ENCODE measurements around the gene LDHAL6A. TPM values are rescaled to one million over a fixed set of nuclear protein-coding genes. Genes with fewer than 3 reads are reported as not detected.

The LDHAL6A gene
- total and polyA plus RNA-seq, 2 donors from 2014 or later = 0.47 TPM; not detected in 1

- H3K36me3 ChIP-seq (ENCODE audit: control insufficient read depth in 2 of 3, insufficient read depth in 3 of 3, low read length in 3 of 3) = peaks cover 0 to 4% (median 2%) of the 10 kb centered on the region in 3 donors
- FAIRE-seq (no peak), DNase-seq (no peak)
- intact Hi-C loops (cut with DNase I) = no loop called here
- H3K4me1 ChIP-seq (ENCODE audit: control insufficient read depth in 2 of 3, insufficient read depth in 2 of 3, low read depth in 1 of 3, low read length in 3 of 3) = peaks cover 0 to 4% (median 0%) of the 10 kb centered on the region in 3 donors
- no peak overlapping the region for H3K27ac ChIP-seq (ENCODE audit: low read depth in 2 of 2, low read length in 2 of 2)
- H3K4me3 ChIP-seq (ENCODE audit: low read length in 3 of 3) = no peak overlapping the region
- H3K9me3 ChIP-seq (ENCODE audit: control insufficient read depth in 2 of 3, insufficient read depth in 1 of 3, low read length in 3 of 3) = no peaks in the 10 kb centered on the region
- no peak for TF ChIP-seq CTCF (IDR thresholded peaks at IDR 0.05; ENCODE audit: borderline replicate concordance, extremely low read depth, insufficient read depth)
- no peak overlapping the region for H3K9ac ChIP-seq (ENCODE audit: low read length in 3 of 3)
- no peaks in the 10 kb centered on the region for H3K27me3 ChIP-seq (ENCODE audit: control insufficient read depth, insufficient read depth, low read length)
Measured at GRCh38 chr11:18522388-18522787, 66.7 kb downstream of the LDHAL6A start.

DNA sequence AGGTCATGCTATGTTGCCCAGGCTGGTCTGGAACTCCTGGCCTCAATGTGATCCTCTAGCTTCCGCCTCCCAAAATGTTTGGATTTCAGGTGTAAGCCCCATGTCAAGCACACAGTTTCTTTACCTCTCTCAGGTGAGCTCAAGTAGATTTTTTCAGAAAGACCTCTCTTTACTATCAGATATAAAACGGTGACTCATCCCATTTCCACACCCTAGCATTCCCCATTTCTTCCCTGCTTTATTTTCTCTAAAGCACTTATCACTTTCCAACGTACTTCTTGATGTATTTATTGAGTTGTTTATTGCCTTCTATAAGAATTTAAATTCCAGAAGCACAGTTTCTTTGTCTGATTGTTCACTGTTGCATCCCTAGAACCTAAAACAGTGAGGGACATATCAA lies 67.4 kb downstream of the LDHAL6A start:
- Histone ChIP-seq H3K4me1 (ENCODE audit: control insufficient read depth in 2 of 3, insufficient read depth in 2 of 3, low read depth in 1 of 3, low read length in 3 of 3) (peaks cover 0 to 9% (median 0%) of the 10 kb centered on the region in 3 donors), H3K27me3 (ENCODE audit: control insufficient read depth, insufficient read depth, low read length) (no peaks in the 10 kb centered on the region), H3K36me3 (ENCODE audit: control insufficient read depth in 2 of 3, insufficient read depth in 3 of 3, low read length in 3 of 3) (peaks cover 0 to 2% (median 0%) of the 10 kb centered on the region in 3 donors), H3K27ac (ENCODE audit: low read depth in 2 of 2, low read length in 2 of 2) (no peak overlapping the region), H3K4me3 (ENCODE audit: low read length in 3 of 3) (no peak overlapping the region), H3K9ac (ENCODE audit: low read length in 3 of 3) (no peak overlapping the region), H3K9me3 (ENCODE audit: control insufficient read depth in 2 of 3, insufficient read depth in 1 of 3, low read length in 3 of 3) (no peaks in the 10 kb centered on the region)
- DNase-seq (no peak), FAIRE-seq (no peak)
- TF ChIP-seq CTCF (IDR thresholded peaks at IDR 0.05; ENCODE audit: borderline replicate concordance, extremely low read depth, insufficient read depth) = no peak
- intact Hi-C loops (cut with DNase I) = no loop called here

DNA sequence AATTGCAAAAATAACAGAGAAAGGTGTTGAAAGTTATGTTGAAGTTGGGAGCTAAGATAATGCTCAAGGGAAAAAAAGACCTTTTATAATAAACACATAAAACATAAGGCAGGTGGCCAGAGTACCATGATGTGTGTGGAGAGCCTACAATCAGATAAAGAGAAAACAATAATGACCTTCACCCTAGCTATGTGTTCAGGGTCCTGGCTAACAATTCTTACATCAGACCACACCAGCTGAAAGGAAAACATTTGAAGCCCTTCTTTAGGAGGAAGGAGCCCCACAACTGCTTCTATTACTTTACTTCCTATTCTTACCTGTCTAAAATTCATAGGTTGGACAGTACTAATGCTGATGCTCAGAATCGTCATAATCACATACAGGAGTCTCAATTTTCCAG lies 68.6 kb downstream of the LDHAL6A start:
- intact Hi-C loops (cut with DNase I) = no loop called here
- Histone ChIP-seq H3K9ac (ENCODE audit: low read length in 3 of 3) (no peak overlapping the region), H3K27me3 (ENCODE audit: control insufficient read depth, insufficient read depth, low read length) (no peaks in the 10 kb centered on the region), H3K4me3 (ENCODE audit: low read length in 3 of 3) (no peak overlapping the region), H3K9me3 (ENCODE audit: control insufficient read depth in 2 of 3, insufficient read depth in 1 of 3, low read length in 3 of 3) (no peaks in the 10 kb centered on the region), H3K27ac (ENCODE audit: low read depth in 2 of 2, low read length in 2 of 2) (no peak overlapping the region), H3K4me1 (ENCODE audit: control insufficient read depth in 2 of 3, insufficient read depth in 2 of 3, low read depth in 1 of 3, low read length in 3 of 3) (peaks cover 0 to 9% (median 0%) of the 10 kb centered on the region in 3 donors), H3K36me3 (ENCODE audit: control insufficient read depth in 2 of 3, insufficient read depth in 3 of 3, low read length in 3 of 3) (no peaks in the 10 kb centered on the region)
- DNase-seq (no peak), FAIRE-seq (no peak)
- no peak for TF ChIP-seq CTCF (IDR thresholded peaks at IDR 0.05; ENCODE audit: borderline replicate concordance, extremely low read depth, insufficient read depth)

GRCh38 chr11:18526130-18526520 lies 70.5 kb downstream of the LDHAL6A start:
- no peaks in the 10 kb centered on the region for H3K36me3 ChIP-seq (ENCODE audit: control insufficient read depth in 2 of 3, insufficient read depth in 3 of 3, low read length in 3 of 3)
- peaks cover 0 to 10% (median 0%) of the 10 kb centered on the region in 3 donors for H3K4me1 ChIP-seq (ENCODE audit: control insufficient read depth in 2 of 3, insufficient read depth in 2 of 3, low read depth in 1 of 3, low read length in 3 of 3)
- peak overlapping the region; percentile 98 to 99 for H3K27ac ChIP-seq (ENCODE audit: low read depth in 2 of 2, low read length in 2 of 2)
- no peak for TF ChIP-seq CTCF (IDR thresholded peaks at IDR 0.05; ENCODE audit: borderline replicate concordance, extremely low read depth, insufficient read depth)
- H3K9ac ChIP-seq (ENCODE audit: low read length in 3 of 3) = peak overlapping the region; percentile 85 to 94 (median 92)
- no peak for FAIRE-seq
- H3K9me3 ChIP-seq (ENCODE audit: control insufficient read depth in 2 of 3, insufficient read depth in 1 of 3, low read length in 3 of 3) = no peaks in the 10 kb centered on the region
- H3K4me3 ChIP-seq (ENCODE audit: low read length in 3 of 3) = peak overlapping the region; percentile 91 to 100 (median 97)
- no peaks in the 10 kb centered on the region for H3K27me3 ChIP-seq (ENCODE audit: control insufficient read depth, insufficient read depth, low read length)
- intact Hi-C loops (cut with DNase I) = no loop called here
- no peak for DNase-seq

Measured in kidney (tissue), 14 donors.